Epithelial cell of esophagus (primary cell): Measurements from ENCODE around the gene MYL9.
A peak's percentile ranks its signal among the peaks of the same experiment; 100 is the strongest.

ENCODE experiments used
- DNase-seq: peaks from one replicate; pipeline ENCODE4 v3.0.0; 2010; ENCODE audit warnings: low read depth
- H3K4me3 ChIP-seq: 2 replicates; pipeline ENCODE4 v1.5.1; 2011; ENCODE audit warnings: mild to moderate bottlenecking, low read length, control low read depth
- CTCF ChIP-seq: IDR thresholded peaks from 2 replicates; pipeline ENCODE4 v1.5.1; 2011; ENCODE audit warnings: low read depth, mild to moderate bottlenecking, low read length, control low read depth, inconsistent platforms; ENCODE audit not compliant: insufficient read depth; ENCODE audit errors: missing control alignments

Gene MYL9

GRCh38 chr20:36538026-36538722 lies 3.1 kb upstream of the MYL9 start:
- no peak for DNase-seq
- no peak for TF ChIP-seq CTCF
- H3K4me3 ChIP-seq, result no peak overlapping the region

- no peak overlapping the region for H3K4me3 ChIP-seq
- TF ChIP-seq CTCF, result no peak
- DNase-seq, result no peak
Observed at GRCh38 chr20:36540551-36541211, 638 bp upstream of the MYL9 start.

- peak; percentile 19 for TF ChIP-seq CTCF
- DNase-seq, result peak; percentile 19
- H3K4me3 ChIP-seq, result peak overlapping the region; percentile 21
Observed at GRCh38 chr20:36541768-36542488, 609 bp downstream of the MYL9 start.

DNA sequence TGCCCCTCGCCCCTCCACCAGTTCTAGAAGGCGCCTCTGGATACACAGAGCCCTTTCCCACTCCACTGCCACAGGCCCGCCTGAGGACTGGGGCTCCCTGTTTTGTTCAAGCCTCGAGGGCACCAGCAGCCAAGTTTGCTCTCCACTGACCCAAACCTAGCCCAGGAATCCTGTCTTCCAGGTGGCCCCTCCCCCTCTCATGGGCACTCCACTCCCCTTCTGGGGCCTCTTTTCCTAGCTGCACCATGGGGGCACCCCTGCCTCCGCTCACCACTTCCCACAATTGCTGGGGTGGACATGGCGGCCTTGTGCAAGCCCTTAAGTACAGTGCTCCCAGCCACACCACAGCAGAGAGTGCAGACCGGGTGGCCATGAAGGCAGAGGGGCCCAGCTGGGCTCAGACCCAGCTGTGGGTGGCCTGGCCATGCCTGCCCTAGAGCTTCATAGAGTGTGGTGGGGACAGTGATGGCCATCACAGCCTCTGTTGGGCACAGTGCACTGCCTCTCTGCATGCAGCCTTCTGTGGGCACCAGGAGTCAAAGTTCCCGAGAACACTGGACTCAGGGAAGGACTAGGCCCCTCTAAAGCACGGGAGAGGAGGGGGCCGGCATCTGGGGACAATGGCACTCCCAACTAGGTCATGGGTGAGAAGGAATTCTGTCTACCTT lies 1.3 kb downstream of the MYL9 start:
- no peak for DNase-seq
- no peak overlapping the region for H3K4me3 ChIP-seq
- no peak for TF ChIP-seq CTCF

- no peak for DNase-seq
- TF ChIP-seq CTCF, result no peak
- no peak overlapping the region for H3K4me3 ChIP-seq
Observed at GRCh38 chr20:36543184-36544133, 2.1 kb downstream of the MYL9 start.
